ENCODE measurements around the gene CCDC180.

GRCh38 chr9:97310023-97310422 lies 2.6 kb downstream of the CCDC180 start:
- TF ChIP-seq, protein P1, sequence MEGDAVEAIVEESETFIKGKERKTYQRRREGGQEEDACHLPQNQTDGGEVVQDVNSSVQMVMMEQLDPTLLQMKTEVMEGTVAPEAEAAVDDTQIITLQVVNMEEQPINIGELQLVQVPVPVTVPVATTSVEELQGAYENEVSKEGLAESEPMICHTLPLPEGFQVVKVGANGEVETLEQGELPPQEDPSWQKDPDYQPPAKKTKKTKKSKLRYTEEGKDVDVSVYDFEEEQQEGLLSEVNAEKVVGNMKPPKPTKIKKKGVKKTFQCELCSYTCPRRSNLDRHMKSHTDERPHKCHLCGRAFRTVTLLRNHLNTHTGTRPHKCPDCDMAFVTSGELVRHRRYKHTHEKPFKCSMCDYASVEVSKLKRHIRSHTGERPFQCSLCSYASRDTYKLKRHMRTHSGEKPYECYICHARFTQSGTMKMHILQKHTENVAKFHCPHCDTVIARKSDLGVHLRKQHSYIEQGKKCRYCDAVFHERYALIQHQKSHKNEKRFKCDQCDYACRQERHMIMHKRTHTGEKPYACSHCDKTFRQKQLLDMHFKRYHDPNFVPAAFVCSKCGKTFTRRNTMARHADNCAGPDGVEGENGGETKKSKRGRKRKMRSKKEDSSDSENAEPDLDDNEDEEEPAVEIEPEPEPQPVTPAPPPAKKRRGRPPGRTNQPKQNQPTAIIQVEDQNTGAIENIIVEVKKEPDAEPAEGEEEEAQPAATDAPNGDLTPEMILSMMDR (IDR thresholded peaks at IDR 0.05; ENCODE audit: insufficient read depth, low read length) = no peak
- no peak for TF ChIP-seq REST (IDR thresholded peaks at IDR 0.05; ENCODE audit: insufficient replicate concordance, low read depth)
- no peak for TF ChIP-seq SPI1 (IDR thresholded peaks at IDR 0.05; ENCODE audit: borderline replicate concordance, low read depth)
